ENCODE results near the gene ARL4C.

Gene ARL4C

GRCh38 chr2:234444242-234444730, 52.6 kb downstream of the ARL4C start:
- DNase-seq: no peak
